GM21515 (cell line): Measurements from ENCODE around the gene SMAD5.

Source experiments
- ATAC-seq: cut with Tn5 transposase; IDR thresholded peaks from one replicate; pipeline ENCODE4 v1.9.1; 2021; ENCODE audit not compliant: unreplicated experiment

Gene SMAD5

GRCh38 chr5:136193322-136193935 is 60.8 kb downstream of the SMAD5 start:
- ATAC-seq = no peak

- no peak for ATAC-seq
Observed at GRCh38 chr5:136194576-136194975, 61.9 kb downstream of the SMAD5 start.

GRCh38 chr5:136195971-136196820 is 63.6 kb downstream of the SMAD5 start:
- no peak for ATAC-seq

GRCh38 chr5:136197462-136198142 is 65.0 kb downstream of the SMAD5 start:
- ATAC-seq = no peak

DNA sequence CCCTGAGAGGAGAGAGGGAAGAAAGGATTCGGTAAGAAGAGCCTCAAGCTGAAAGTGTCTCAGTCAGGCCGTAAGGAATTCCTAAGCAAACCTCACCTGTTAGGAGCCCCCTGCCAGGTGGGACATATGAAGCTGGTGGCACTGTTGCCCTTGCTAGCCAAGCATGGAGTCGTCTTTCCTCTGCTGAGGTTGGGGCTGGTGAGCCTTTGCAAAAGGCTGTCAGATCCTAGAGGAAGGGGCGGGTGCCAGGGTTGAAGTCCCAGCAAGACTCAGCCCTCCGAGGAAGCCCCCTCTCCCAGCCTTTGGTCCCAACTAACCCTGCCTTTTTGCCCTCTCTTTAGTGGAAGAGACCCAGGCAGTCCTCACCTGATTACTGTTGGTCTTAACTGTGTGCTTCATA is 65.8 kb downstream of the SMAD5 start:
- no peak for ATAC-seq

DNA sequence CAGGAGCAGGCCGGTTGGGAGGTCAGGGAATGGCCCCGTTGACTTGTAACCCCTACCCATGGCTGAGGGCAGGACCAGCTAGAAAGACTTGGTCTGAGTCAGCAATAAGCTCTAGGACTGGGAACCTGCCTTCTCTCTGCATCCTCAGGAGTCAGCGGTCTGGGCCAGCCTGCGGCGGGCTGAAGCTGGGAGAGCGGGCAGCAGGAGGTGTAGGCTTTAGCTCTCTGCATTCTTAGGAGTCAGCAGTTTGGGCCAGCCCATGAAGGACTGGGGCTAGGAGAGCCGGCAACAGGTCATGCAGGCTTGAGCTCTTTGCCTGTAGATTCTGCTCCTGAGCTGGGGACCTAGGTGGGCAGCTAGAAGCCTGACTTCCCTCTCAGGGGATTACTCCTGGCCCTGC is 66.8 kb downstream of the SMAD5 start:
- no peak for ATAC-seq

DNA sequence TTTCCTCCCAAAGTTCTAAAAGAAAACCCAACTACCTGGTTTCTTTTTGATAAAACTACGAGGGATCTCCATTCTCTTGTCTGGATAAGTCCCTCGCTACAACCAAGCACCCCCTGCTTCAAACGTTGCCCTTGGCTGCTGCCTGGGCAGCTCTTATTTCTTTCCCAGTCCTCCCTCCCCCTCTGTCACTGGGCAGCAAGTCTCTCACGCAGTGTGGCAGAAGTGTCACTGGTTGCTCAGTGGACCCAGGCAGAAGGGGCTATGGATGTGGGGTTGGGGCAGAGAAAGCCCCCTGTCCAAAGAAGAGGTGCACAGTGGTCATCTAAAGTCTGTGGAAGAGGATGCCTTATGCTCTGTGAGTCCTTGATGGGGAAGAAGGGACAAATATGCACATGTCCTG is 67.5 kb downstream of the SMAD5 start:
- no peak for ATAC-seq

- ATAC-seq = no peak
Observed at GRCh38 chr5:136200761-136201160, 68.1 kb downstream of the SMAD5 start.

- ATAC-seq = no peak
Observed at GRCh38 chr5:136201870-136202269, 69.2 kb downstream of the SMAD5 start.

- ATAC-seq = no peak
Observed at GRCh38 chr5:136202469-136203205, 70.0 kb downstream of the SMAD5 start.

- ATAC-seq = no peak
Observed at GRCh38 chr5:136203303-136203922, 70.8 kb downstream of the SMAD5 start.

GRCh38 chr5:136205061-136205702 is 72.5 kb downstream of the SMAD5 start:
- no peak for ATAC-seq

DNA sequence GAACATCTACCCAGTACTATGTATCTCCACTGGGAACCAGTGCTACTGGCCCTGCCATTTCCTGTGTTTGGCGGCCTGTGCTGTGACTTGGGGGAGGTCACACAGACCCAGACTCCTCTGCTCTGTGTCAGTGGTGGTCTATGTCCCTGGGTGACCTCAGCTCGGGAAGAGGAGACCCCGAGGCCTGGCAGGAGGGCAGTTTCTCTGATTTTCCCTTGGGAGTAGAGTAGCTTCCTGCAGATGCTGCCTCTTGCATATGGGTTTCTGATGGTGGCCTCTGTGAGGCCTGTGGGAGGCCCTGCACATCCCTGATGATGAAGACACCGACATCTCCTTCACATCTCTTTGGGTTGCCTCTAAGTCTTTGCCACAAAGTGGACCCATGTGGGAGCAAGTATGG is 73.3 kb downstream of the SMAD5 start:
- no peak for ATAC-seq

DNA sequence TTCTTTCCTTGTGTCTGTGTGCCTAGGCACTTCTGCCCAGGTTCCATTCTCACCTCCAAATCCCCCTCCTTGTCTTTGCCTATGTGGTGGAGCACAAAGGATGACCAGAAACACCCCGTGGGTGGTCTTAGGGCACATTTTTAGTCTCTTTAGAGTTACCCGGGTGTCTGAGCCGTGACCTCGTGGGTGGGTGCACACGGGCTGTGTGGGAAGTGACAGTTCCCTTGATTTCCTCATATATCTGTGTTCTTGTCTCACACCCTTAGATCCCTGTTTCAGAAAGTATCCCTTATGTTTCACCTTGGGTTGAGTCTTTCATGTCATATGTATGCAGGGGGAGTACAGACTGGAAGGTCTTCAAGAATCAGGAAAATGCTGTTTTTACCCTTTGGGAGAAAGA is 73.7 kb downstream of the SMAD5 start:
- ATAC-seq = no peak

DNA sequence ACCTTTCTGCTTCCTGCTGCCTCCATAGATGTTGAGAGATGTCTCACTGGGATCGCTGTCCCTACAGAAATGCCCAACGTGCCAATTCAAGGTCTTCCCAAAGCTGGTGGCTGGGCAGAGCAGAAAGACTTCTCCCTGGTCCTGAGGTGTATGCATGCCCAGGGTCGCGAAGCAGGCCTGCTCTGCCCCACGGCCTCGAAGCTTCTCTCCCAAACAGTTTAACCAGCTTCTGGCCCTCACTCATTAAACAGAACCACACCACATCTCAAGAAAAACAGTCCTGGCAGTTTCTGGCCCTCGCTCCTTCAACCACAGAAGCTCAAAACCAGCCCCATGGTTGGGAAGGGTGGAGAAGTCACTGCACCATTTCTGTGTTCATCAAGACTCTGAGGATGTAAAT is 75.0 kb downstream of the SMAD5 start:
- ATAC-seq = no peak

GRCh38 chr5:136208916-136209315 is 76.3 kb downstream of the SMAD5 start:
- ATAC-seq = no peak

DNA sequence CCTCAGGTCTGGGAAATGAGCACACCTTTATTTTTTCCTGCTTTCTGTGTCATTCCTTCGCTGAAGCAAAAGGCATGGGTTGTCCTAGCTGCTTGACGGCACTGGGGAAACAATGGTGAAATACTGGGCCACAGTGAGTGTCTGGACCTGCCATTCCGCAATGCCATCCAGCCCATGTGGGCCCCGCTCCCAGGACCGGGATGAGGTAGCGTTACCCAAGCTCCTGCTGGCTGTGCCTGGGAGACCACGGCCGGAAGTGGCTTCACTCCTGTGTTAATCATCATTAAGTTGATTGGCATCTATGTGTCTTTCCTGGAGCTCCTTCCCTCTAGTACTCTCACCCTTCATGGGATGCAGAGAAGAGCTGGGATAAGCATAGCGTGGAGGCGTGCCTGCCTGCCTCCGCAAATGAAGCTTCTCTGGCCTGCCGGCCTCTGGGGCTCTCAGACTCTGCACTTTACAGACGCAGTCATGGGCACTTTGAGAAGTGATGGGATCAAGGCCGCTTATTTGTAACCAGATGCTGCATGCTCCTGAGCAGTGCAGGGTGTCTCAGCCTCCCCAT is 76.8 kb downstream of the SMAD5 start:
- ATAC-seq = no peak

GRCh38 chr5:136210259-136210658 is 77.6 kb downstream of the SMAD5 start:
- ATAC-seq = no peak

GRCh38 chr5:136211282-136212040 is 78.8 kb downstream of the SMAD5 start:
- no peak for ATAC-seq
